HG03575 (cell line): ENCODE results near the gene PAF1.

Source experiments
- ATAC-seq: cut with Tn5 transposase; IDR thresholded peaks from one replicate; pipeline ENCODE4 v1.9.1; 2021; ENCODE audit not compliant: unreplicated experiment, insufficient number of reproducible peaks, low FRiP score; ENCODE audit errors: extremely low read depth

PAF1 gene

GRCh38 chr19:39339674-39340073, 51.2 kb downstream of the PAF1 start:
- no peak for ATAC-seq

GRCh38 chr19:39336483-39336882, 54.4 kb downstream of the PAF1 start:
- ATAC-seq, result no peak
